ENCODE results near the gene TRAPPC2. TPM values are rescaled to one million over a fixed set of nuclear protein-coding genes. Genes with fewer than 3 reads are reported as not detected.

TRAPPC2 gene
- total and polyA plus RNA-seq, 2 of the 13 experiments (the other 11 are each of a cell fraction or from before 2014, with no cell fraction given): 4.4 to 8.1 TPM

- TF ChIP-seq ZBTB46 (CRISPR knock-in tag; IDR thresholded peaks at IDR 0.05; ENCODE audit: borderline replicate concordance): no peak
- TF ChIP-seq MATR3 (CRISPR knock-in tag; IDR thresholded peaks at IDR 0.05): no peak
- TF ChIP-seq HMG20B (CRISPR knock-in tag; conservative IDR thresholded peaks at IDR 0.05): no peak
- no peak for TF ChIP-seq MED13 (CRISPR knock-in tag; IDR thresholded peaks at IDR 0.05)
- no peak for TF ChIP-seq SNAPC5 (CRISPR knock-in tag; IDR thresholded peaks at IDR 0.05; ENCODE audit: borderline replicate concordance)
- no peak for TF ChIP-seq ZNF292 (CRISPR knock-in tag; IDR thresholded peaks at IDR 0.05; ENCODE audit: borderline replicate concordance, low read depth)
- TF ChIP-seq SOX5 (CRISPR knock-in tag; IDR thresholded peaks at IDR 0.05; ENCODE audit: borderline replicate concordance): no peak
- no peak for TF ChIP-seq ZNF280D (CRISPR knock-in tag; IDR thresholded peaks at IDR 0.05)
Observed at GRCh38 chrX:13755254-13755653, 20.8 kb upstream of the TRAPPC2 start (continued).

GRCh38 chrX:13754765-13755164, 20.3 kb upstream of the TRAPPC2 start:
- Histone ChIP-seq H3K27ac (ENCODE audit: extremely low read length, insufficient read depth, low read length) (no peak overlapping the region), H2AFZ (ENCODE audit: low read length) (no peak overlapping the region), H3K4me1 (ENCODE audit: insufficient read depth, low read length) (no peaks in the 10 kb centered on the region), H3K79me2 (ENCODE audit: insufficient read depth, low read length) (no peaks in the 10 kb centered on the region), H3K4me3 (replicated peaks in 1 of 3; ENCODE audit: insufficient read depth in 1 of 3, low read depth in 2 of 3, low read length in 3 of 3) (no peak overlapping the region), H3K9me3 (ENCODE audit: low read length) (no peaks in the 10 kb centered on the region), H3K4me2 (ENCODE audit: low read depth, low read length) (no peak overlapping the region), H3K27me3 (ENCODE audit: control insufficient read depth in 1 of 2, insufficient read depth in 2 of 2, low read length in 2 of 2) (no peaks in the 10 kb centered on the region), H3K36me3 (replicated peaks in 1 of 2; ENCODE audit: control insufficient read depth in 1 of 2, insufficient read depth in 2 of 2, low read length in 2 of 2) (peaks cover 2 to 28% of the 10 kb centered on the region in 2 experiments; a peak in 3 of 5 replicates), H4K20me1 (ENCODE audit: insufficient read depth, low read length) (no peaks in the 10 kb centered on the region), H3K9ac (ENCODE audit: insufficient read depth, low read depth, low read length) (no peak overlapping the region)
- FAIRE-seq: no peak
- no peak for DNase-seq (ENCODE audit: low spot score)
- ChIA-PET POLR2A (no interaction called here), CTCF (ENCODE audit: low intra/inter-chr PET ratio, low total read pairs) (no interaction called here)
- intact Hi-C loops (cut with micrococcal nuclease; ENCODE audit: unreplicated experiment): no loop called here
- WGBS (ENCODE audit: low lambda C conversion rate): 100% methylated on average over 1 of the region's 1 CpG
- TF ChIP-seq CEBPB (IDR thresholded peaks at IDR 0.05; ENCODE audit: borderline replicate concordance, low read depth, low read length) (0 out of 2 replicates have a peak, but pooled peaks have one; percentile 18), NFKBIZ (CRISPR knock-in tag; IDR thresholded peaks at IDR 0.05) (no peak), CBX2 (IDR thresholded peaks at IDR 0.05; ENCODE audit: low read depth, low read length) (no peak), CBX2 (CRISPR knock-in tag; IDR thresholded peaks at IDR 0.05; ENCODE audit: low read depth) (no peak), KLF11 (CRISPR knock-in tag; IDR thresholded peaks at IDR 0.05) (no peak), ZFP91 (CRISPR knock-in tag; IDR thresholded peaks at IDR 0.05; ENCODE audit: borderline replicate concordance) (no peak)
- in situ Hi-C loops (cut with HindIII; ENCODE audit: extremely low pct_ligation_motif_present, low pct_unique_long_range_greater_than_20kb): loop anchor here (25.0 kb wide), 1 partner anchor 242 kb away; no protein-coding TSS in a partner anchor
- no TSS peak for BruUV-seq (replicated peaks)
- ATAC-seq: no peak
